Endothelial cell (in vitro differentiated cells): Measurements from ENCODE around the gene CLHC1. TPM values are rescaled to one million over a fixed set of nuclear protein-coding genes. Genes with fewer than 3 reads are reported as not detected.

Experiments used
- DNase-seq: peaks from one replicate; pipeline ENCODE4 v3.0.0; 2021; ENCODE audit warnings: low spot score
- H3K27ac Mint-ChIP-seq: one replicate; pipeline ENCODE4 v1.8.0; 2021; ENCODE audit warnings: mixed read lengths, inconsistent platforms; ENCODE audit not compliant: unreplicated experiment
- H3K27me3 Mint-ChIP-seq: one replicate; pipeline ENCODE4 v1.8.0; 2021; ENCODE audit warnings: mild to moderate bottlenecking, moderate library complexity, mixed read lengths, inconsistent platforms; ENCODE audit not compliant: unreplicated experiment
- H3K36me3 Mint-ChIP-seq: one replicate; pipeline ENCODE4 v1.8.0; 2021; ENCODE audit warnings: mild to moderate bottlenecking, low read depth, mixed read lengths, inconsistent platforms; ENCODE audit not compliant: unreplicated experiment
- H3K4me1 Mint-ChIP-seq: one replicate; pipeline ENCODE4 v1.8.0; 2021; ENCODE audit warnings: mild to moderate bottlenecking, mixed read lengths, inconsistent platforms; ENCODE audit not compliant: unreplicated experiment
- H3K4me3 Mint-ChIP-seq: one replicate; pipeline ENCODE4 v1.8.0; 2021; ENCODE audit warnings: mild to moderate bottlenecking, mixed read lengths, inconsistent platforms; ENCODE audit not compliant: unreplicated experiment
- H3K9me3 Mint-ChIP-seq: one replicate; pipeline ENCODE4 v1.8.0; 2021; ENCODE audit warnings: mixed read lengths, inconsistent platforms; ENCODE audit not compliant: unreplicated experiment
- CTCF ChIP-seq: fragments of 200-600 bp; sonication (generic); IDR thresholded peaks from one replicate; pipeline ENCODE4 v1.5.0; 2021; ENCODE audit warnings: antibody characterized with exemption; ENCODE audit not compliant: unreplicated experiment
- total RNA-seq: library from RNA; stranded (reverse); fragmentation: NEBNext Ultra II Directional; extraction: Animal tissue kit (Norgen Biotek cat#: 25700); gene quantifications from one replicate; pipeline ENCODE4 v1.2.1, GENCODE V29; 2021; ENCODE audit not compliant: unreplicated experiment

Gene CLHC1
- total RNA-seq, 1 donor from 2014 or later = 20.2 TPM

GRCh38 chr2:55163941-55164390 lies 68.1 kb downstream of the CLHC1 start:
- Mint-ChIP-seq H3K9me3 (no peaks in the 10 kb centered on the region), H3K27me3 (no peaks in the 10 kb centered on the region), H3K27ac (peak overlapping the region; percentile 43), H3K36me3 (peaks cover 3% of the 10 kb centered on the region), H3K4me1 (peaks cover 66% of the 10 kb centered on the region), H3K4me3 (no peak overlapping the region)
- no peak for TF ChIP-seq CTCF
- DNase-seq = no peak

- no peak for DNase-seq
- Mint-ChIP-seq H3K9me3 (no peaks in the 10 kb centered on the region), H3K36me3 (peaks cover 3% of the 10 kb centered on the region), H3K4me1 (peaks cover 66% of the 10 kb centered on the region), H3K4me3 (no peak overlapping the region), H3K27ac (peak overlapping the region; percentile 43), H3K27me3 (no peaks in the 10 kb centered on the region)
- no peak for TF ChIP-seq CTCF
These were observed 68.8 kb downstream of the CLHC1 start for GRCh38 chr2:55163274-55163721.

- Mint-ChIP-seq H3K27ac (peak overlapping the region; percentile 94), H3K4me1 (peaks cover 74% of the 10 kb centered on the region), H3K27me3 (no peaks in the 10 kb centered on the region), H3K36me3 (peaks cover 3% of the 10 kb centered on the region), H3K4me3 (no peak overlapping the region), H3K9me3 (no peaks in the 10 kb centered on the region)
- DNase-seq = no peak
- TF ChIP-seq CTCF = no peak
These were observed 69.6 kb downstream of the CLHC1 start for GRCh38 chr2:55162284-55163006.

- peaks cover 3% of the 10 kb centered on the region for H3K36me3 Mint-ChIP-seq
- TF ChIP-seq CTCF = no peak
- H3K27ac Mint-ChIP-seq = peak overlapping the region; percentile 94
- peaks cover 4% of the 10 kb centered on the region for H3K27me3 Mint-ChIP-seq
- H3K4me3 Mint-ChIP-seq = no peak overlapping the region
- peak; percentile 35 for DNase-seq
- H3K9me3 Mint-ChIP-seq = no peaks in the 10 kb centered on the region
- H3K4me1 Mint-ChIP-seq = peaks cover 82% of the 10 kb centered on the region
These were observed 70.5 kb downstream of the CLHC1 start for GRCh38 chr2:55161295-55162210.
